Germinal center (tissue), 1 donor: Measurements from ENCODE around the gene CDH4.

ENCODE experiments used
- DNase-seq: peaks from one replicate; pipeline ENCODE4 v3.0.0; 2012; ENCODE audit warnings: mixed read lengths, low spot score

Gene CDH4

DNA sequence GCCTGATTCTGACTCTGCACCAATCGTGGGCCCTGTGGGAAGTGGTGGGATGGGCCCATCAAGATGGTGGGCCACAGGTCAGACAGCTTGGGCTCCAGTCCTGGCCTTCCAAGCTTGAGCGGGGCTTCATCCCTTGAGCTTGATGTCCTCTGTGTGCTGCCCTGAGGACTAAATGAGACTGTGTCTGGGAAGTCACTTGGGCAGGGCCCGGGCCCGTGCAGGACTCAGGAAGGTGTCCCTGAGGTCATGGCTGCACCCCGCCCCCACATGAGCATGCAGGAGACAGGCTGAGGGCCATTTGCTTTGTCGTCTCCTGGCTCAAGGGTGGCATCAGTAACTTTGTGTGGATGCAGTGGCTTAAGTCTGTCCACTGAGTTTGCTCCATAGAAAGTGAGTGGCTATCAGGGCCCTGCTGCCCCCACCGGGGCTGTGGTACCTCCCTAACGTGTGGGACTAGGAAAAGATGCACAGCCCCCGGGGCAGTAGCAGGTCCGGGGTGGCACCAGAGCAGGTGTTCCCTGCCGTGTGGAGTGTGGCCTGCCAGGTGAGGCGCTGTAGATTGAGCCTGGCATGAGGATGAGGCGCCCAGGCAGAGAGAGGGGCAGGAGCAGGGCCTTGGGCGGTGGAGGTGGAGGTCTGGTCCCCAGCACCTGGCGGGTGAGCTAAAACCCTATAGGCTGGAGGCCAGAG is 515.0 kb downstream of the CDH4 start:
- no peak for DNase-seq

DNA sequence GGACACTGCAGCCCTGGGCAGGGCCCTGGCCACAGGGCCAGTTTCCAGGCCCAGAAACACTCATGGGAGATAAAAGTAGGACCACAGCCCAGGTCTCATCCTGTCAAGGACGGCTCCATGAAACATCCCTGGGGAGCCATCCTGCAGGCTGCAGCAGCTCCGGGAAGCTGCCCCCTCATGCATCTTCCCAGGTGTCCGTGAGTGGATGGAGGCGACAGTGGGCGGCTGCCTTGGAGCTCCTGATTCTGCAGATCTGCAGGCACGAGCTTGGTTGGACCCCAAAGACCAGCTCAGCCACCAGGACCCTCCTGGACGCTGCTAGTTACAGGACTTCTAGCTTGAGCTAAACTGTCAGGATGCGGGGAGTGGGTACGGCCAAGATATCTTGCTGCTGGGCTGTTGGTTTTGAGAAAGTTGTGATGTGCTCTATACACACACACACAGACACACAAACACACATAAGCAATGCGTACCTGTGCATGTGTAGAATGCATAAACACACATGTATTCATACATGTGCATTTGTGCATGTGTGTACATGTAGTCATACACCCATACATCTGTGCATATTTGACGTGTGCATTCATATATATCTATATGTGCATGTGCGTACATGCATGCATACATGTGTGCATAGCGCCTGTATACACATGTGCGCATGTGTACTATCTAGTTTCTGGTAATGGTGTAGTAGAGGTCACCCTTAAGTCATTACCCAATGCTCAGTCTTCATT is 515.9 kb downstream of the CDH4 start:
- DNase-seq = no peak

DNA sequence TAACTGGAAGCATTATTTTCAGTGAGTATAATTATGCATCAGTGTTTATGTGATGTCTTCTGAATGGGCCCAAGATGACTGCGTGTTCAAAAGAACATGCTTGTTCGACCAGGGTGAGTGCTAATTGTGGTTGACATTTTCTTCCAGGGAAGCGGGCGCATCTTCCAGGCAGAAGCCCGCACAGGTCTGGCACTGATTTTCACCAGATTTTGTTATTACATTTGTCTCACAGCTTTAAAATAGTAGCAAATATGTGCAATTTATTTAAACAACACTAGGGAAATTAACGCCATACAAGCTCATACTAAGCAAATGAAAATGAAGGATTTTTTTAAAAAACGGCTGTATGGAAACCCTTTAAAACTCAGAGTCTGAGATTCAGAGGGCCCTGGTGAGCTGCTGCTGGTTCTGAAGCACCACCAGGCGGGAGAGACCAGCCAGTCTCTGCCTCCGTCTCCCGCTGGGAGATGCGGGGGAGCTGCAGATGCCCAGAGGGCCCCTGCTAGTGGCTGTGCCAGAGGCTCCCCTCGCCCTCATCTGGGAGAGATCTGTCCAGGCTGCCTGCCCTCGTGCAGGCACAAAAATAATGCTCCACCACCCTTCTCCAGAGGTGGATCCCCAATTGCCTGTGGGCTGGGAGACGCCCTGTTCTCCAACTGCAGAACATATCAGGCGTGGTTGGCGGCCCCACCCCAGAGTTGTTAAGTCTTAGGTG is 516.7 kb downstream of the CDH4 start:
- no peak for DNase-seq

DNA sequence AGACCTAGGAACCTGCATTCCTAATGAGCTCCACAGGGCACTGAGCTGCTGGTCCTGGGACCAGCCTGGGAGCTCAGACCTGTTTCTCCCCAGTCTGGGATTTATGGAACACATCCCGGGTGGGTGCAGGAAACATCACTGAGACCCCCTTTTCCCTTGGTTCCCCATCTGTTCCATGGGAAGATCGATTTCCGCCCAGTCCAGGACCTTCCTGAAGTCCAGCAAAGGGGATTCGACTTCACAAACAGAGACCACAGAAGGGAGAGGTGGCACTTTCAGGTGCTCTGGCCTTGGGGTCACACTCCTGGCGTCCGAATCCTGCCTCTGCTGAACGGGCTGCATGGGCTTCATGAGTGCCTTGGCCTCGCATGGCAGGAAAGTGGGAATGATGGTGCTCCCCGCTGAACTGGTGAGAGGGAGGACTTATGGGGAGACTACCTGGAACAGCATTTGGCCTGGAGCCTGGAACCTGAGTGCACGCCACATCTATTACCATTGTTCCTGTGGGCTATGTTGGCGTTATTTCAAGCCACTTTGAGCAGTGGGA is 517.3 kb downstream of the CDH4 start:
- no peak for DNase-seq

DNA sequence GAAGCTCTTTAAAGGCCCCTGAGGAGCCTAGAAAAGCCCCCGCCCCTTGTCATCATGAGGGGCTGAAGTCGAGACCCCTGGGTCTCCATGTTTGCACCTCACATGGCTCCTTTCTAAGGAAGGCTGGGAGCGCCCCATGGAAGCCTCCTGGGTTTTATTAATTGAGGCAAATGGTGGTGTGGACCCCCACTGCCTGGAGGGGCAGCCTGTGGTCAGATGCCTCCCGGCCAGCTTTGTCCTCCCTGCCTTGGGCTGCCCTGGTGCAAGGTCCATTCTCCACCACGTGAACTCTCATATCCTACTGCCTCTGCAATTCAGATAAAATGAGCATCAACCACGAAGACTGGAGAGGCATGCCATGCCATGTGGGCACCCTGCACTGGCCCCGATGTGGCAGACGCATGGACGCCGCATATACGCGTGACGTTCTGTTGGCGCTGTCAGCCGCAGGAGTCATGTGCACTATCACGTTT is 518.1 kb downstream of the CDH4 start:
- DNase-seq = no peak

DNA sequence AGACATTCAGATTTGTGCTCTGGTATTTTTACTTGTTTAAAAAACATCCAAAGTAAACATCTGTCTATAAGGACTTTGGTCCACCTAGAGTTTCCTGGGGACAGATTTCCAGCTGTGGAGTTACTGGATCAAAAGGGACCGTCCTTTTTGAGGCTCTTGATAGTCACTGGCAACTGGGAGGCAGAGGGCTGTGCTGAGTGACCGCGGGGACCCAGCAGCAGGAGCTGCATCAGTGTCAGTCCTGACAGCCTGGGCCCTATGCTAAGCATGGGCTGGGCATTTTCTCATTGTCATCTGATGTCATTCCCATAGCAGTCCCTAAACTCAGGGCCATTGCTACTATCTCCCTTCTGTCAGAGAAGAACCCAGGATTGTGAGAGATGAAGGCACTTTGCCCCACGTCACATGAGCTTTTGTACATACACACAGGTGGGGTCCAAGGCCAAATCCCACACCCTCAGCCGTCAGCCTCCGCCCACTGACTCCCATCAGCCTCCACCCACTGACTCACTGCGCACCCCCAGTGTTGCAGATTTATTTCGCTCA is 519.8 kb downstream of the CDH4 start:
- DNase-seq = no peak

DNA sequence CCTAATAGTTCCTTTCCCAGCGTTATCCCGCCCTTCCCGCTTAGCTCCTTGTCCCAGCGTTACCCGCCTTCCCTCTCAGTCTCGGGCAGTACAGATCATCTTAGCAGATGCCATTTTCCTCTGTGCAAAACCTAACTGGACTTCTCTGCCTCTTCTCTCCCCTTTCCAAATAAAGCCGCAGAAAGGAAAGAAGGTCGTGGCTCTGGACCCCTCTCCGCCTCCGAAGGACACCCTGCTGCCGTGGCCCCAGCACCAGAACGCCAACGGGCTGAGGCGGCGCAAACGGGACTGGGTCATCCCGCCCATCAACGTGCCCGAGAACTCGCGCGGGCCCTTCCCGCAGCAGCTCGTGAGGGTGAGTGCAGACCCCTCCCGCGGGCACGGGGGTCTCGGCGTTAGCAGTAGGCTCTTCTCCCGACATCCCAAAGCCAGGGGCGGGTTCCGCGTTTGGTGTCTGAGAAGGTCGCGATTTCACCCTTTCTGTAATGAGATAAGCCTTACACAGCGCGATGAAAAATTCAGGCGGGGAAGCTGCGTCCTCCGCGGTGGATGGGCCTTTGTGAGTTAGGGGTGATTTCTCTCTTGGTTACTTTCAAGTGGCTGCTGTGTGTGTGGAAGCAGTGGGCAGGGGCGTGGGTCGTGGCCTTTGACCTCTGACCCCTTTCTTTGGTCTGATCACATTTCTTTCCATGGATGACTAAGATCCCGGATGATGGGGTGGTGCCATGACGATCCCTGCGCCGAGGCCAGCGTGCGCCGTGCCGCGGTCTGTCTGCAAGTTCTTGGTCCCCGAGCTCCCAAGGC is 521.0 kb downstream of the CDH4 start:
- DNase-seq = no peak

DNA sequence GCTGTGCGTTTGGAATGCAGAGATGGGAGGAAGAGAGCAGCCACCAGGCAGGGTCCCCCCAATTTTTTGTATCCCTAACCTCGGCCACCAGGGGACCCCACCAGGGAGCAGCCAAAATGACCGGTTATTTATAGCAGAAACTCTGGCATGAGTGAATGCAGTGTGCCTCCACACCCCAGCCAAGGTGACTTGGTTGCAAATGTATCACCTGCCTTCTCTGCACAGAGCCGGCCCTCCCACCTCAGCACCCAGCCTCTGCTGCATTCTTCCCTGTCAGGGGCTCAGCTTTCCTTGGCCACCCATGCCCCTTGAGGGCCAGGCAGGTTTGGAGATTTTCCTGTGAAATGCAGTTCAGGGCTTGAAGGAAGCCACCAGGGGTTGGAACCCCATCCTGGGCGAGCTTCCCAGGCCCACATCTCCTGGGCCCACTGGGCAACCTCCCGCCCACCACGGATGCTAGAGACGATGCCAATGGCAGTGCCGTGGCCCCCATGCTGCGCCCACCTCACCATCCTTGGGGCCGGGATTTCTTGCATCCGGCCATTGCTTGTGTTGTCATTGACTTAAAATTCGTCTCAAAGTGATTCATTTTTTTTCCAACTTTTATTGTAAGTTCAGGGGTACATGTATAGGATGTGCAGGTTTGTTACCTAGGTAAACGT is 522.0 kb downstream of the CDH4 start:
- no peak for DNase-seq

DNA sequence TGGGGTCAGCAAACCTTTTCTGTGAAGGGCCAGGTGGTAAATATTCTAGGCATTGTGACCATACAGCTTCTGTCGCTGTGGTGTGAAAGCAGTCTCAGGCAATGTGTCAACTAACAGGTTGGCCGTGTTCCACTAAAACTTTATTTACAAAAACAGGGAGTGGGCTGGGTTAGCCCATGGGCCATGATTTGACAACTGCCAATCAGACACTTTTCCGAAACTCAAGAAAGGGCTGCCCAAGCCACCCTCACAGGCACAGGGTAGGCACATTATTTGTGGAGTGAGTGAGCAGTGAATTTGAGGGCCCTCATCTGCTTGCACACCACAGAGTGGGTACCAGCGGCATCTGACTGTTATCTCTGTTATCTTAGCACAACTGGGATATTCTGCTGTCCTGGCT is 523.4 kb downstream of the CDH4 start:
- DNase-seq = no peak

DNA sequence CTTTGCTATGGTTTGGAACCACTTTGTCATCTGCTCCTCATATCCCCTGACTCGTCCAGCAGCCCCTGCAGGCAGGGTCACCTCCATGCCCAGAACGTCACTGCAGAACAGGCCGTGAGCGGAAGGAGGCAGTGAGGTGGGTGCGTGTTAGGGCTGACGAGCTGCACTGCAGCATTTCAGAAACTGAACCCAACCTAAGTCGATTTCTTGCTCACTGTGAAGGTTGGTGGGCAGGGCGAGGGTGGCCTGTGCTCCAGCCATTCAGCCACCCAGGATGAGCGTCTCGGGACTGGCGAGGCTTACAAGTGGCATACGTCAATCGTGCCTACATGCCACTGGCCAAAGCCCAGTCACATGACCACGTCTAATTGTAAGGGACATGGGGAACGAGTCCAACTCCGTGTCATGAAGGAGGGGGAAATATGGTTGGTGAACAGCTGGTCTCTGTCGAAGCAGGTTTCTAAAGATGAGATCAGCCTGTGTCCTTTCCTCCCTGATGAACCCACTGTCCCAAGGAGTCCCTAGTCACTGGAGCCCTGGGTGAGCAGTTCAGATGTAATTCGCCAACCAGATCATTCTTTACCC is 524.5 kb downstream of the CDH4 start:
- no peak for DNase-seq

DNA sequence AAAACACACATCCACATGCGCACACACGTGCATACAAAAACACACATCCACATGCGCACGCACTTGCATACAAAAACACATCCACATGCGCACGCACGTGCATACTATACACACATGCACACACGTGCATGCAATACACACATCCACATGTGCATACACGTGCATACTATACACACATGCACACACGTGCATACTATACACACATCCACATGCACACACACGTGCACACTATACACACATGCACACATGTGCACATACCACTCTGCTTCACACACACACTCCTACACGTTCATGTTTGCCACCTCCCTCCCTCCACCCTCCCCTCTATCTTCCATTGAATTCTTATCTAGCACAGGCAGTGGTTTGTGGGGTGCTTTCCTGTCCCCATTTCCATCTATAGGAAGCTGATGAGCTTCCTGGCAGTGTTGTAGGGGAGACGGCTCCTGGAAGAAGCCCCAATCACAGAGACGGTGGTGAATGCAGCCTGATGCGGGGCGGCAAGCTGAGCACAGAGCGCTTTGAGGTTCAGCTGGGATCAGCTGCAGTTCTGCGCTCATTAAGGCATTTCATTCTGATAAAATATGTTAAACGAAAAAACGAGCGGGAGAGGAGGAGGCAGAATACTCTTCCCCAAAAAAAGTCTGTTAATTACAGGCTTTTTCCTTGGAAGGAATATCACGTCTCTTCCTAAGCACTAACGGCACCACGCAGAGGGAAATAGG is 525.9 kb downstream of the CDH4 start:
- no peak for DNase-seq

DNA sequence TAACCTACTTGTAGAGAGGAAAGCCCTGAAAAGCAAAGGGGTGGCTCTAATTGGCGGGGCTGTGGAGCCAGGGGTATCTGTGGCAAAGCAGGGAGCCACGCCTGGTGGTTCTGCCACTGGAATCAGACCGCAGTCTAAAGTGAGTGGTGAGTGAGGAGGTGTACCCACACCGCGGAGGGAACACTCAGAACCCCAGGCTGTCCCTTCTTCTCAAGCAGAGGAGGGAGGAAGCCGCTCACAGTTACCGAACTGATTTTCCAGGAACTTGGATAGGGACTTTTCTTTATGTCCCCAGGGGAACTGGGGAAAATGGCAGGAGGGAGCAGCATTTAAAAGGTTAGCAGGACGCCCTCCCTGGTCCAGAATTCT is 526.4 kb downstream of the CDH4 start:
- DNase-seq = no peak

DNA sequence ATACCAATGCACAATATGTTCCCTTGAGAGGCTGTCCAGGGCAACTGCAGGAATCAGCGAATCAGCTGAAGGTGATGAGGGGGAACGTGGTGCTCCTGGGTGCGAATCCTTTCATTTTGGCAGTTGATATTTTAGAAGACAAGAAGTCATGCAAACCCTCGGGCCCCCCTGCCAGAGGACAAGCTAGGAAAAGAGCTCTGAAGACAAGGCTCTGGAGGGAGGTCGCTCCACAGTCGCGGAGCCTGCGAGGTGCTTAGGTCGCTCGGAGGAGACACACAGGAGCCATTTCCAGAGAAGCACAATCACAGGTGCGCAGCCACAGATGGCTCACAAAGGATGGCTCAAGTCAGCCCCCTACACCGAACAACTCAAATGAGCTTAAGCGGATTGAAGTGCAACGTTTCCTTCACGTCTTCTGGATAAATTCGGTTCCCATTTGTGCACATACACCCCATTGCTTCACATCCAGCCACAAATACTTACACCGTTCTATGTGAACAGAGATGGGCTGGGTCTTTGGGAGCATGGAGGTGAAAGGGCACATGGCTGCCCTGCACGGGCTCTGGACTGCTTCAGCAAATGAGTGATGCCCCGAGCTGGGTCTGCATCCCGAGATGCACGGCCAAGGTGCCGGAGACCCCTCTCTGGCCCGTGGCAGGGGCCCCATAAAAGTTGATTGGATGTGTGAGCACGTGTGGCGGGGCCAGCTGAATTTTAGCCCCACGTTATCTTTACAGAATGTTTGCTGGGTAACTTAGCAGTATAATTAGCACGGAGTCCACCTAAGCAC is 527.3 kb downstream of the CDH4 start:
- DNase-seq = no peak

DNA sequence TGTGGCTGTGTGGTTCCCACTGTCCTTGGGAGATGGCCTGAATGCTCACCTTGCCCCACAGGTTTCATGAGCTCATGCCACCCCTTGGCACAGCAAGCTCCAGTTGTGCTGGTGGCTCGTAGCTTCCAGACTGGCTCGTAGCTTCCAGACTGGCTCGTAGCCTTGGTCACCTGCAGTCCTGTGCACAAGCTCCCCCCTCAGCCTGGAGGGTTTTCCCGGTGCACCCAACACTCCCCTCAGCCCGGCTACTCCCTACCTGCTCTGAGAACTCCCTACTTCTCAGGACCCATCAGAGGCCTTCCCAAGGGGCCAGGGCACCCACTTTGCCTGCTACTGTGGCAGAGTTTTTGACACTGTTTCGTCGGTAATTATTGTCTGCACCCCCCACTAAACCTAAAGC is 528.0 kb downstream of the CDH4 start:
- DNase-seq = no peak

DNA sequence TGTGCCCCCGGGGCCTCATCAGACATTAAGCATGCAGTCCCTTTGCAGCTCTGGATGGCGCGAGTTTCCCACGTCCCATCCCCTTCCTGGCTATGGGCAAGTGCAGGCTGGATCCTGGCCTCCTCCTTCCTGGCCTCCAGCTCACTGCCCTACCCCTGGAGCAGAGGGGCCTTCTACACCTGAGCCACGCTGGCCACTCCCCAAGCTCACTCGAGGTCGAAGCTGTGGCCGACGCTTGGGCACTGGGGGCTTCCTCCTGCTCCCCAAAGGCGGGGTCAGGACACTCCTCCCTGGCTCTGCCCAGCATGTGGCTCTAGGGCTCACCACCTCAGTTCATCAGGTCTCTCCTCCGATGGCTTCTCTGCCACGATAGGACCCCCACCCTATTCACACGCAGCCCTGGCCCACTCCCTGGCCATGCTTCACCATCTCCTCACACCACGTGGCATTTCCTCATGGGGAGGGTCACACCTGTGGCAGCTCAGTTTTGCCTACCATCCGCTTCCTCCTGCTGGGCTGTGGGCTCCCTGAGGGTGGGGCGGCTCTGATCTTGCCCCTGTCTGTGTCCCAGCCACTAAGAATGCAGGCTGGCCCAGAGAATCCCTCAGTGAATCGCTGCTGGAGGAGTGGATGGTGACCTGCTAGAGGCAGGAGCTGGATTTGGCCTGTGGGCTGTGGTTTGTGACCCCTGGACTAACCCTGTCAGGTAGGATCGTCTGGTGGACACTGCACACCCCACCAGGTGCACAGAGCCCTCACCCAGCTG is 532.9 kb downstream of the CDH4 start:
- no peak for DNase-seq

DNA sequence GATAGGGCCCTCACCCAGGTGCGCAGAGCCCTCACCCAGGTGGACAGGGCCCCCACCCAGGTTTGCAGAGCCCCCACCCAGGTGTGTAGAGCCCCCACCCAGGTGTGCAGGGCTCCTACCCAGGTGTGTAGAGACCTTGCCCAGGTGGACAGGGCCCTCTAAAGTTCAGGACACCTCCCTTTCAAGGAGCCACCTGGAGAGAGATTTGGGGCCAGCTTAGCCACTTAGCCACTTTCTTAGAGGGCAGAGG is 533.4 kb downstream of the CDH4 start:
- no peak for DNase-seq

DNA sequence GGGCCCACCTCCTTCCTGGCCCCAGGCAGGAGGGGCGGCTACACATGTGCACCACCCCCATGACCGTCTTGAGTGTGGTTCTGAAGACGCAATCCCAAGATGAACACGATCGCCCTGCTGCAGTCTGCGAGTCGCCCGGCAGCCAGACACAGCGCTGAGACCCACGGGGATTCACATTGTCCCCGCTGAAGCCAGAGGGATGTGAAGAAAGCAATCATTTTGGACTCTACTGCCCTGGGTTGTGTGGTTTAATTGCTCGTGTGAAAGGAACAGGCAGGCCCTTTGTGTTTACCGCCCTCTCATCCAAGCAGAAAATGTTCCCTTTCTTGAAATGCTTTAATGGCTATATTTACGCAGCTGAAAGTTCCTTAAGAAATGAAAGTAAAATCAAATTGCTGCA is 534.2 kb downstream of the CDH4 start:
- no peak for DNase-seq

DNA sequence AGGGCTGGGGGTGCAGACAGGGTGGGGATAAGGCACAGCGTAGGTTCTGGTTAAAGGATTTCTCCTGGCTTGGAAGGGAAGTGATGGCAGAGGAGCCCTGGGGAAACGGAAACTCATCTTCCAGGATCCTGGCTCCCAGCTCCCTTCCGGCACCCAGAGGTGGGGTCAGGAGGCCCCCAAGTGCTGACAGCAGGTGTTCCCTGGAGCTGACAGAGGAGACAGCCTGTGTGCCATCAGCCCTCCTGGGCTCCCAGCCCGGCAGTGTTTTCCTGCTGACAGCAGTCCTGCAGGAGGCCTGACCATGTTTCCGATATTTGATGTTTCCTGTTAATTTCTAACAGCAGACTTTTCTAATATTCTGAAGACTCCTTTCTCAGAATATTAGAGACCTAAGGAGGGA is 536.3 kb downstream of the CDH4 start:
- no peak for DNase-seq

DNA sequence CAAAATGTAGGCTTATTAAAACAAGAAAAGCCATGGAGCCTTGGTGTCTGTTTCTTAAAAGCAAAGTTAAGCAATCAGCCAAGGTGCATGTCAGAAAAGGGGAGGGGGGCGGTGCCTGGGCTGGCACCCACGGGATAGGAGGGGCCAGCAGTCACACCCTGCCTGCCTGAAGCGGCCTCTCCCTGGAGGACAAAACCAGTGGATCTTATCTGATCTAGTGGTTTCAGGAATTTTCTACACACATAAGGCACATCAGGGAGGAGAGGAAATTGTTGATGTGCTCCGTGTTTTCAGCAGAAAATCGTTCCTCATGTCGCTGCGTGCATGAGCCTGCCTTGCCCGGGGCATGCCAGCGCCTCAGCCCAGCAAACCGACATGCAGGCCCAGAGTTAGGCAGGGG is 537.3 kb downstream of the CDH4 start:
- DNase-seq = no peak
